ENCODE results near the gene CRACR2B. TPM values are rescaled to one million over a fixed set of nuclear protein-coding genes. Genes with fewer than 3 reads are reported as not detected.
A peak's percentile ranks its signal among the peaks of the same experiment; 100 is the strongest.

Gene CRACR2B
- total and polyA plus RNA-seq, 2 of the 13 experiments (the other 11 are each of a cell fraction or from before 2014, with no cell fraction given): 14.9 to 21.0 TPM

- TF ChIP-seq ZBTB2 (CRISPR knock-in tag; IDR thresholded peaks at IDR 0.05; ENCODE audit: low read depth) (no peak), ZNF562 (CRISPR knock-in tag; IDR thresholded peaks at IDR 0.05; ENCODE audit: borderline replicate concordance) (no peak), RARA (CRISPR knock-in tag; IDR thresholded peaks at IDR 0.05) (no peak), ZNF550 (CRISPR knock-in tag; IDR thresholded peaks at IDR 0.05; ENCODE audit: borderline replicate concordance) (no peak), MAF1 (CRISPR knock-in tag; IDR thresholded peaks at IDR 0.05; ENCODE audit: borderline replicate concordance) (no peak), ZFYVE20 (CRISPR knock-in tag; IDR thresholded peaks at IDR 0.05; ENCODE audit: borderline replicate concordance, low read depth) (no peak), FOXK2 (IDR thresholded peaks at IDR 0.05) (no peak), SIN3A (IDR thresholded peaks at IDR 0.05; ENCODE audit: borderline replicate concordance, low read depth, low read length) (peak; percentile 85; the same call in 1 of the 2 replicates), ZBTB7A (CRISPR knock-in tag; IDR thresholded peaks at IDR 0.05) (no peak), POLR2A (IDR thresholded peaks at IDR 0.05; ENCODE audit: insufficient read depth in 1 of 2, low read depth in 2 of 2, low read length in 2 of 2) (peak in 1 of 2 experiments; percentile 36; a peak in 1 of 4 replicates), TERF1 (CRISPR knock-in tag; IDR thresholded peaks at IDR 0.05) (no peak), KAT7 (CRISPR knock-in tag; IDR thresholded peaks at IDR 0.05; ENCODE audit: borderline replicate concordance) (no peak), PAX8 (CRISPR knock-in tag; IDR thresholded peaks at IDR 0.05; ENCODE audit: borderline replicate concordance) (0 out of 2 replicates have a peak, but pooled peaks have one; percentile 24), HOMEZ (CRISPR knock-in tag; IDR thresholded peaks at IDR 0.05; ENCODE audit: low read depth) (peak; percentile 38; the same call in 1 of the 2 replicates), ZFP82 (CRISPR knock-in tag; IDR thresholded peaks at IDR 0.05; ENCODE audit: borderline replicate concordance) (no peak), CHCHD3 (CRISPR knock-in tag; IDR thresholded peaks at IDR 0.05) (0 out of 2 replicates have a peak, but pooled peaks have one; percentile 10), ATF7 (IDR thresholded peaks at IDR 0.05) (no peak), ATF7 (CRISPR knock-in tag; IDR thresholded peaks at IDR 0.05) (no peak), ZNF501 (CRISPR knock-in tag; IDR thresholded peaks at IDR 0.05) (no peak; the same call in 1 of the 2 replicates), ERF (CRISPR knock-in tag; IDR thresholded peaks at IDR 0.05) (0 out of 2 replicates have a peak, but pooled peaks have one; percentile 9), THAP9 (CRISPR knock-in tag; IDR thresholded peaks at IDR 0.05; ENCODE audit: borderline replicate concordance) (peak; percentile 10; the same call in 1 of the 2 replicates), SP2 (CRISPR knock-in tag; IDR thresholded peaks at IDR 0.05) (no peak; the same call in 1 of the 2 replicates)
Observed at GRCh38 chr11:797296-798092, 30.2 kb upstream of the CRACR2B start (continued).

All from HepG2 (cell line).